HG02763 (cell line): ENCODE results near the gene ROPN1B.
"Not testable (repeated sequence)": the region's sequence is repeated elsewhere in the genome, so short reads cannot be mapped to it uniquely, and the experiment has no call there.

Experiments used
- ATAC-seq: cut with Tn5 transposase; IDR thresholded peaks from one replicate; pipeline ENCODE4 v1.9.1; 2021; ENCODE audit warnings: mild to moderate bottlenecking, moderate library complexity; ENCODE audit not compliant: unreplicated experiment

Gene ROPN1B

GRCh38 chr3:125968701-125969592 is at the start of gene ROPN1B:
Gene ROPN1B (plus strand): TSS chr3:125969178. CDS start chr3:125972055, 2,877 bp downstream.
- not testable (repeated sequence) for ATAC-seq

GRCh38 chr3:125920191-125920590 is 48.8 kb upstream of the ROPN1B start:
- not testable (repeated sequence) for ATAC-seq

GRCh38 chr3:125920751-125921279 is 48.2 kb upstream of the ROPN1B start:
- not testable (repeated sequence) for ATAC-seq

GRCh38 chr3:125921712-125922111 is 47.3 kb upstream of the ROPN1B start:
- ATAC-seq, result not testable (repeated sequence)

GRCh38 chr3:125923324-125924115 is 45.5 kb upstream of the ROPN1B start:
- not testable (repeated sequence) for ATAC-seq

- ATAC-seq, result not testable (repeated sequence)
Observed at GRCh38 chr3:125924276-125924675, 44.7 kb upstream of the ROPN1B start.

- not testable (repeated sequence) for ATAC-seq
Observed at GRCh38 chr3:125925727-125926126, 43.3 kb upstream of the ROPN1B start.

GRCh38 chr3:125928771-125929545 is 40.0 kb upstream of the ROPN1B start:
- not testable (repeated sequence) for ATAC-seq

GRCh38 chr3:125929765-125930164 is 39.2 kb upstream of the ROPN1B start:
- ATAC-seq, result not testable (repeated sequence)

- ATAC-seq, result not testable (repeated sequence)
Observed at GRCh38 chr3:125931355-125931880, 37.6 kb upstream of the ROPN1B start.

GRCh38 chr3:125933397-125934173 is 35.4 kb upstream of the ROPN1B start:
- ATAC-seq, result not testable (repeated sequence)

- ATAC-seq, result not testable (repeated sequence)
Observed at GRCh38 chr3:125935252-125935874, 33.6 kb upstream of the ROPN1B start.

GRCh38 chr3:125936210-125936815 is 32.7 kb upstream of the ROPN1B start:
- ATAC-seq, result not testable (repeated sequence)

GRCh38 chr3:125936891-125937290 is 32.1 kb upstream of the ROPN1B start:
- not testable (repeated sequence) for ATAC-seq

GRCh38 chr3:125947806-125948205 is 21.2 kb upstream of the ROPN1B start:
- ATAC-seq, result not testable (repeated sequence)

GRCh38 chr3:125948901-125949300 is 20.1 kb upstream of the ROPN1B start:
- ATAC-seq, result not testable (repeated sequence)

GRCh38 chr3:125951176-125951575 is 17.8 kb upstream of the ROPN1B start:
- not testable (repeated sequence) for ATAC-seq

- not testable (repeated sequence) for ATAC-seq
Observed at GRCh38 chr3:125957020-125957419, 12.0 kb upstream of the ROPN1B start.
